Naive thymus-derived CD4-positive, alpha-beta T cell (primary cell): ENCODE results near the gene BDNF. TPM values are rescaled to one million over a fixed set of nuclear protein-coding genes. Genes with fewer than 3 reads are reported as not detected.
"Not testable (repeated sequence)": the region's sequence is repeated elsewhere in the genome, so short reads cannot be mapped to it uniquely, and the experiment has no call there.

Experiments used
- ATAC-seq: fragments of 150-1000 bp; cut with Tn5 transposase; 2 replicates; pipeline ENCODE4 v1.10.0; 2021; ENCODE audit warnings: mild to moderate bottlenecking, moderate library complexity
- CTCF ChIA-PET: fragments of 350-600 bp; sonication (Branson Sonifier 250); formaldehyde crosslinking; loops from one replicate; lab custom pipeline; 2021; ENCODE audit warnings: antibody characterized with exemption; lab: Charles Lee
- POLR2A ChIA-PET: fragments of 350-600 bp; sonication (Branson Sonifier 250); formaldehyde crosslinking; loops from one replicate; lab custom pipeline; 2021; ENCODE audit warnings: antibody characterized with exemption, inconsistent platforms; lab: Charles Lee
- DNase-seq, 9 donors: peaks; one replicate each; pipeline versions ENCODE4 v3.0.0 to v3.0.0-alpha.2; 2020 to 2022; ENCODE audit warnings: mixed read lengths in 1 of 9
- H3K27ac ChIP-seq: one replicate; pipeline ENCODE4 v1.7.0; 2013; ENCODE audit warnings: mild to moderate bottlenecking, low read depth, low read length, moderate library complexity
- H3K27me3 ChIP-seq, 2 donors: one replicate each; pipeline ENCODE4 v1.7.0; 2013; ENCODE audit warnings: low read length in 2 of 2, mild to moderate bottlenecking in 2 of 2, moderate library complexity in 2 of 2; ENCODE audit not compliant: control insufficient read depth in 2 of 2, insufficient read depth in 2 of 2
- H3K36me3 ChIP-seq, 3 experiments: 1 replicate in 2 of 3; 2 replicates in 1 of 3; pipeline ENCODE4 v1.7.0; 2013; ENCODE audit warnings: low read length in 3 of 3, mild to moderate bottlenecking in 3 of 3, moderate library complexity in 1 of 3; ENCODE audit not compliant: insufficient read depth in 3 of 3, control insufficient read depth in 2 of 3
- H3K4me1 ChIP-seq, 2 donors: one replicate each; pipeline ENCODE4 v1.7.0; 2013; ENCODE audit warnings: low read length in 2 of 2, mild to moderate bottlenecking in 2 of 2, moderate library complexity in 1 of 2; ENCODE audit not compliant: control insufficient read depth in 2 of 2, insufficient read depth in 2 of 2
- H3K4me3 ChIP-seq: 2 replicates; pipeline ENCODE4 v1.7.0; 2013; ENCODE audit warnings: mild to moderate bottlenecking, low read length
- H3K9me3 ChIP-seq, 3 experiments: 1 replicate in 2 of 3; 2 replicates in 1 of 3; pipeline ENCODE4 v1.7.0; 2013; ENCODE audit warnings: low read length in 3 of 3; ENCODE audit not compliant: control insufficient read depth in 2 of 3
- H3K27ac Mint-ChIP-seq, 9 donors: one replicate each; pipeline ENCODE4 v1.8.0; 2020 to 2022; ENCODE audit warnings: mixed read lengths in 9 of 9, mild to moderate bottlenecking in 8 of 9, moderate library complexity in 5 of 9, inconsistent platforms in 2 of 9
- H3K27me3 Mint-ChIP-seq, 5 donors: one replicate each; pipeline ENCODE4 v1.8.0; 2021 to 2022; ENCODE audit warnings: mixed read lengths in 5 of 5, mild to moderate bottlenecking in 1 of 5
- H3K36me3 Mint-ChIP-seq, 5 donors: one replicate each; pipeline ENCODE4 v1.8.0; 2020 to 2022; ENCODE audit warnings: mixed read lengths in 5 of 5, mild to moderate bottlenecking in 3 of 5, inconsistent platforms in 1 of 5
- H3K4me1 Mint-ChIP-seq, 7 donors: one replicate each; pipeline ENCODE4 v1.8.0; 2020 to 2022; ENCODE audit warnings: mixed read lengths in 7 of 7, mild to moderate bottlenecking in 3 of 7, inconsistent platforms in 1 of 7
- H3K4me3 Mint-ChIP-seq, 10 donors: one replicate each; pipeline ENCODE4 v1.8.0; 2020 to 2022; ENCODE audit warnings: mild to moderate bottlenecking in 10 of 10, mixed read lengths in 10 of 10, moderate library complexity in 6 of 10, inconsistent platforms in 2 of 10
- H3K9me3 Mint-ChIP-seq, 11 donors: one replicate each; pipeline ENCODE4 v1.8.0; 2020 to 2022; ENCODE audit warnings: mixed read lengths in 11 of 11, mild to moderate bottlenecking in 4 of 11, inconsistent platforms in 1 of 11, moderate library complexity in 1 of 11
- intact Hi-C, 2 donors: fragments of 100-400 bp; cut with micrococcal nuclease; formaldehyde crosslinking; loops; one replicate each; pipeline ENCODE4 v1.15.1; 2023
- polyA plus RNA-seq, 2 donors: library from polyadenylated mRNA; unstranded; fragments of 300-500 nt; fragmentation: Illumina TruSeq; gene quantifications; one replicate each; pipeline ENCODE4 v1.2.3, GENCODE V29; 2021
- total RNA-seq, 6 experiments: library from RNA in 5 of 6; stranded (reverse) in 5 of 6; gene quantifications; 1 replicate in 5 of 6; 2 replicates in 1 of 6; pipeline ENCODE4 v1.2.3 and lab custom pipeline; 2021 to 2026

BDNF gene
- total and polyA plus RNA-seq, 7 experiments from 2014 or later: not detected

DNA sequence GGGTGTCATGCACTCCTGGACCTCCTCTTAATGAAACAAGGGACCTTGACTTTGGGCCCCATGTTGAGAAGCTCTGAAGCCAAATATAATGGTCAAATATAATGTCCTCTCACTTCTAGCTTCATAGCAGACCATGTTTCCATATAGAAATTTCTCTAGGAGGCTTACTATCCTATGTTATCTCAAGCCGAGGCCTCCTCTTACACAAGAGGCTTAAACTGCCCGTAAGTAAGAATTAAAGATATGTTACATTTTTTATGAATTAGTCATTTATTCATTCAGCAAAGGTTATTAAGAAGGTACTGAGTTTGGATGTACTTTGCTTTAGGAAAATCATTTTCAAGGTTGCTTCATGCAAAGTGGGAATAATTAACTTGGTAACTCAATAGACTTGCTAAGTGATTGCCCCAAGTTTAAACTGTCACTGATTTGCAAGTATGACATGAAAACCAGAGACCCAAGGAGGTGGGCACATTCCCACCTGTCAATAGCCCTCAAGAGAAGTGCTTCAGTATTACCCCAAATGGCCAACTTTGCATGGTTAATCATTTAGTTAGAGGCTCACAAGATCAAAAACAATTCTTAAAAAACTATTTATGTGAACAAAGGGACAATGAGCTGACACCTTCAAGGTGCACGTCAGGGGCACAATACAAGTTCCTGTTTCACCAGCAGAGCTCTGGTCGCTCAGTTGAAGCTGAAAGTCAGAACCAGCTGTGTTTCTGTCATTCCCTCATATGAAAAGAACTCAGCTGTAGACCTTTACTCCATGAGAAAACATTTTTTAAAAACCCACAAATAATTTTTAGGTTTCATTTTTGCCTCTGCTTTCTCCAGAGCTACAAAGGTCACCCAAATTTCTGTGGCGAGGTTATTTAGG is 20.9 kb downstream of the BDNF start:
- Mint-ChIP-seq H3K27ac (no peak overlapping the region), H3K36me3 (peaks cover 0 to 19% (median 5%) of the 10 kb centered on the region in 5 donors), H3K4me1 (no peaks in the 10 kb centered on the region), H3K4me3 (no peak overlapping the region), H3K9me3 (peaks cover 0 to 9% (median 0%) of the 10 kb centered on the region in 11 donors), H3K27me3 (no peaks in the 10 kb centered on the region)
- Histone ChIP-seq H3K9me3 (no peaks in the 10 kb centered on the region), H3K4me1 (no peaks in the 10 kb centered on the region), H3K27ac (no peak overlapping the region), H3K36me3 (no peaks in the 10 kb centered on the region), H3K27me3 (no peaks in the 10 kb centered on the region), H3K4me3 (no peak overlapping the region)
- POLR2A ChIA-PET: no interaction called here
- intact Hi-C loops: no loop called here
- no peak for DNase-seq
- no peak for ATAC-seq
- CTCF ChIA-PET: no interaction called here

DNA sequence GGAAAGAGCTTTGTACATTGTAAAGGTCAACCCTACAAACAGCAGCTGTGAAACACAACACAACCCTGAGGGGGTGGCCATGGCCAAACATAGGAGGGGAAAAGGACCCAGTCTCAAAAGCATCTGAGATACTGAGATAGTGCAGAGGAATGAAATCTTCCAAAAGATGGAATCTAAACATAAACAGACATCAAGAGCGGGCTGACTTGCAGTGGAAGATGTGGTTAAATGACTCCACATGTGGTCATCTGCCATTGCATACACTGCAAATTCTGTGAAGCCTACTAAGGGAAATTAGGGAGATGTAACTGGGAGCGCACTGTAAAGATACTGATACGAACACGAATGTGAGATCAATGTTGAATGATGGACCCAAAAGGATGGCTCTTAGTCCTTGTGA is 22.0 kb downstream of the BDNF start:
- Histone ChIP-seq H3K4me3 (no peak overlapping the region), H3K27ac (no peak overlapping the region), H3K36me3 (no peaks in the 10 kb centered on the region), H3K27me3 (no peaks in the 10 kb centered on the region), H3K9me3 (no peaks in the 10 kb centered on the region), H3K4me1 (no peaks in the 10 kb centered on the region)
- ATAC-seq (no peak), DNase-seq (no peak)
- H3K4me1 Mint-ChIP-seq: no peaks in the 10 kb centered on the region
- ChIA-PET POLR2A (no interaction called here), CTCF (no interaction called here)
- H3K4me3 Mint-ChIP-seq: no peak overlapping the region
- H3K36me3 Mint-ChIP-seq: peaks cover 0 to 16% (median 5%) of the 10 kb centered on the region in 5 donors
- no peaks in the 10 kb centered on the region for H3K27me3 Mint-ChIP-seq
- intact Hi-C loops: no loop called here
- no peak overlapping the region for H3K27ac Mint-ChIP-seq
- peaks cover 0 to 6% (median 0%) of the 10 kb centered on the region in 11 donors for H3K9me3 Mint-ChIP-seq

DNA sequence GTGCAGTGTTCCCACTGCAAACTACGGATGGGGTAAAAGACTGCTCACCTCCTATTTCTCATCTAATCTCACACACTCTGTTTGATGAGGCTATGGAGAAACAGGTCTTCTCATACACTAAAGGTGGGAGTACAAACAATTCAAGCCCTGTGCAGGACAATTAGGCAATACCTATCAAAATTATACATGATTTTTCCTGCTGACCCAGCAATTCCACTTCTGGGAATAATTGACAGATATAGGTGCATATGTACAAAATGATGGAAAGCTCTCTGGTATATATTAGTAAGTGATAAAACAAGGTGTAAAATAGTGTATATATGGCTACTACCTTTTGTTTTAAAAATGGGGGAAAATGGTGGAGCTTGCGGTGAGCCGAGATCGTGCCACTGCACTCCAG is 23.1 kb downstream of the BDNF start:
- H3K9me3 Mint-ChIP-seq: peaks cover 0 to 9% (median 2%) of the 10 kb centered on the region in 11 donors
- no peak overlapping the region for H3K4me3 ChIP-seq
- no peak overlapping the region for H3K27ac Mint-ChIP-seq
- H3K36me3 Mint-ChIP-seq: peaks cover 0 to 16% (median 10%) of the 10 kb centered on the region in 5 donors
- no peaks in the 10 kb centered on the region for H3K4me1 Mint-ChIP-seq
- no peaks in the 10 kb centered on the region for H3K4me1 ChIP-seq
- CTCF ChIA-PET: no interaction called here
- POLR2A ChIA-PET: no interaction called here
- H3K27ac ChIP-seq: no peak overlapping the region
- DNase-seq: no peak
- no peak for ATAC-seq
- no peaks in the 10 kb centered on the region for H3K27me3 ChIP-seq
- no peaks in the 10 kb centered on the region for H3K9me3 ChIP-seq
- H3K36me3 ChIP-seq: no peaks in the 10 kb centered on the region
- H3K27me3 Mint-ChIP-seq: no peaks in the 10 kb centered on the region
- intact Hi-C loops: no loop called here
- H3K4me3 Mint-ChIP-seq: no peak overlapping the region

DNA sequence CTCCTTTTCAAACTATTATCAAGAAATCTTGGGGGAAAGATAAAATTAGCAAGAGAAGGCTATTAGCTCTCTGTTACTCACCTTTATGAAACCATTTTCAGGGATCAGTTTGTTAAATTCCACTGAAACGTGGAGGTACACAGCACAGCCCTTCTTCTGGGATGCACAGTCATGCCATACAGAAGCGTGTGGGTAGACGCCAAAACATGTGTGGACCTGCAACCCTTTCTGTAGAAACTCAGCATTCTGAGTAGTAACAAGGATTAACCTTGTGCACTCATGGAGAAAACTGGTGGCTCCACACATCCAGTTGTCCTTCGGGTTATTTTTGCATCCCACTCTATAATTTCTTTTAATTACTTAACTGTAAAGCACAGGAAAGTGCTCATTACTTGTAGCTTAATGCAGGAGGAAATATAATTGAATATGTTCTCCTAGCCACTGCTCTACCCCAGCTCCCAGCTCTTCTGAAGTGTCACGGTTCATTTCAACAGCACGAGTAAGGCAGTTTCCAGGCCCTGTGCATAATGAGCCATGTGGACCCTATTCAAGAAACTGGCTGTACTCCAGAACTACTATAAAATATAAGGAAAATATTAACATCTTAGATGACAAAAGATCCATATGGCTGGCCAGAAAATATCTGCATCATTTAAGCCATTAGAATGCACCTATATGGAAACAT is 26.1 kb downstream of the BDNF start:
- DNase-seq (no peak), ATAC-seq (no peak)
- Mint-ChIP-seq H3K27ac (no peak overlapping the region), H3K27me3 (no peaks in the 10 kb centered on the region), H3K36me3 (peaks cover 0 to 16% (median 11%) of the 10 kb centered on the region in 5 donors), H3K4me3 (no peak overlapping the region), H3K4me1 (no peaks in the 10 kb centered on the region), H3K9me3 (peaks cover 0 to 15% (median 6%) of the 10 kb centered on the region in 11 donors)
- no peaks in the 10 kb centered on the region for H3K4me1 ChIP-seq
- ChIA-PET POLR2A (no interaction called here), CTCF (interaction anchor here (0.6 kb wide), 1 partner anchor 206 kb away, joined by 6 read pairs; no protein-coding TSS in a partner anchor)
- no peaks in the 10 kb centered on the region for H3K36me3 ChIP-seq
- H3K27ac ChIP-seq: no peak overlapping the region
- H3K27me3 ChIP-seq: no peaks in the 10 kb centered on the region
- intact Hi-C loops: no loop called here
- no peaks in the 10 kb centered on the region for H3K9me3 ChIP-seq
- H3K4me3 ChIP-seq: no peak overlapping the region

DNA sequence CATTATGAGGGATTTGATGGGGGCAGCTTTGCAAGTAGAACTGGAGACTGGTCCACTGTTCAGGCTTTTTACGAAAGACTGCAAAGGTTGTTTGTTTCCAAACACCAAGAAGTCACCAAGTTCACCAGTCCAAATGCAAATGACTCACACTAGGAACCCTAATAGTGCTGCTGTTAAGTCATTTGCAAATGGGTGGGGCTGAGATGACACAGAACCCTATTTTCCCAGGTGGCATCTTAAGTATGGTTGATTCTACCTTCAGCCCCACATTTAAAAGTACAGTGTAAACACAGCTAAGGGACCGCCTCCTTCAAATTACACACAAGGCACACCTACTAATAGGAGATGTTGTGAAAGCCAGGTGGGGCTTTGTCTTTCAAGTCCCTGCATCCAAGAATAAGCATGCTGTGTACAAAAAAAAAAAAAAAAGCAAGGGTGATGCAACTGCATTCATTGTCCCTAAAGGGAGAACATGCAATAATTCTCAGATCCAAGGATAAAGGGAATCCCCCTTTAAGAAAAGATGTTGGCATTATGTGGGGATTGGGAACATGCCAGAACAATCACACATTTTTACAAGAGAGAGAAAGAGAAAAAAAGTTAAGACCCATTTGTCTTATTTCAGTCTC is 27.3 kb downstream of the BDNF start:
- intact Hi-C loops: no loop called here
- ChIA-PET CTCF (no interaction called here), POLR2A (no interaction called here)
- Mint-ChIP-seq H3K4me3 (no peak overlapping the region), H3K4me1 (no peaks in the 10 kb centered on the region), H3K9me3 (peaks cover 0 to 23% (median 11%) of the 10 kb centered on the region in 11 donors), H3K27ac (no peak overlapping the region), H3K27me3 (no peaks in the 10 kb centered on the region), H3K36me3 (peaks cover 0 to 18% (median 8%) of the 10 kb centered on the region in 5 donors)
- Histone ChIP-seq H3K4me1 (no peaks in the 10 kb centered on the region), H3K27ac (no peak overlapping the region), H3K4me3 (no peak overlapping the region), H3K36me3 (no peaks in the 10 kb centered on the region), H3K27me3 (no peaks in the 10 kb centered on the region), H3K9me3 (no peaks in the 10 kb centered on the region)
- no peak for DNase-seq
- ATAC-seq: no peak

DNA sequence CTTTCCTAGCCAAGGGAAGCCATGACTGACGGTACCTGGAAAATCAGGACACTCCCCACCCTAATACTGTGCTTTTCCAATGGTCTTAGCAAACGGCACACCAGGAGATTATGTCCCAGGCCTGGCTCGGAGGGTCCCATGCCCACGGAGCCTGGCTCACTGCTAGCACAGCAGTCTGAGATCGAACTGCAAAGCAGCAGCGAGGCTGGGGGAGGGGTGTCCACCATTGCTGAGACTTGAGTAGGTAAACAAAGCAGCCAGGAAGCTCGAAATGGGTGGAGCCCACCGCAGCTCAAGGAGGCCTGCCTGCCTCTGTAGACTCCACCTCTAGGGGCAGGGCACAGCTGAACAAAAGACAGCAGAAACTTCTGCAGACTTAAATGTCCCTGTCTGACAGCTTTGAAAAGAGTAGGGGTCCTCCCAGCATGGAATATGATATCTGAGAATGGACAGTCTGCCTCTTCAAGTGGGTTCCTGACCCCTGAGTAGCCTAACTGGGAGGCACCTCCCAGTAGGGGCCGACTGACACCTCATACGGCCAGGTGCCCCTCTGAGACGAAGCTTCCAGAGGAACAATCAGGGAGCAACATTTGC is 34.6 kb downstream of the BDNF start:
- CTCF ChIA-PET, DNase-seq, H3K4me3 ChIP-seq, H3K27ac ChIP-seq, H3K4me1 ChIP-seq, H3K4me1 Mint-ChIP-seq, H3K36me3 ChIP-seq, H3K9me3 ChIP-seq, H3K27ac Mint-ChIP-seq, ATAC-seq, H3K4me3 Mint-ChIP-seq, H3K27me3 ChIP-seq, POLR2A ChIA-PET, intact Hi-C loops, H3K27me3 Mint-ChIP-seq: not testable (repeated sequence)
- H3K36me3 Mint-ChIP-seq: peaks cover 0 to 29% (median 22%) of the 10 kb centered on the region in 5 donors
- H3K9me3 Mint-ChIP-seq: peaks cover 3 to 51% (median 26%) of the 10 kb centered on the region in 11 donors
